Left renal pelvis (tissue), 4 donors: Measurements from ENCODE around the gene GTPBP2. TPM values are rescaled to one million over a fixed set of nuclear protein-coding genes. Genes with fewer than 3 reads are reported as not detected.

Source experiments
- DNase-seq, 4 donors: peaks; one replicate each; pipeline ENCODE4 v3.0.0-alpha.2; 2013; ENCODE audit warnings: low read depth in 4 of 4, low spot score in 3 of 4
- polyA plus RNA-seq, 4 donors: library from polyadenylated mRNA; unstranded; fragments of 120-200 nt; gene quantifications; one replicate each; pipeline ENCODE4 v1.2.1, GENCODE V29; 2013; ENCODE audit not compliant: insufficient read length in 4 of 4

Gene GTPBP2
- polyA plus RNA-seq, 4 donors = 41.1 to 60.9 (median 50.4) TPM

GRCh38 chr6:43582911-43583310 lies 46.2 kb downstream of the GTPBP2 start:
- DNase-seq = no peak

- DNase-seq = no peak
These were observed 49.9 kb downstream of the GTPBP2 start for GRCh38 chr6:43579171-43579570.

- no peak for DNase-seq
These were observed 50.3 kb downstream of the GTPBP2 start for GRCh38 chr6:43578748-43579147.

GRCh38 chr6:43575772-43576551 lies 53.1 kb downstream of the GTPBP2 start, which contains the start of the genes POLH and XPO5:
POLH (plus strand) TSS chr6:43576185; CDS start chr6:43582320, 6,135 bp downstream.
XPO5 (minus strand) TSS chr6:43576038; CDS start chr6:43575864, 174 bp downstream.
- DNase-seq = peak; percentile 68 to 81 (median 76)

- peak in 2 of 4 donors; percentile 18 to 32 for DNase-seq
These were observed 53.8 kb downstream of the GTPBP2 start for GRCh38 chr6:43575105-43575771.

- DNase-seq = no peak
These were observed 57.0 kb downstream of the GTPBP2 start for GRCh38 chr6:43572015-43572414.

GRCh38 chr6:43570876-43571441 lies 58.1 kb downstream of the GTPBP2 start:
- no peak for DNase-seq

Other genes starting within 250 kb of the GTPBP2 start
- gene ABCC10, start 201.7 kb downstream of the GTPBP2 start, polyA plus RNA-seq = 10 to 100 TPM; 15.9 to 29.7 (median 21.4) TPM
- 1 to 10 TPM; 1.1 to 1.8 (median 1.4) TPM for gene DLK2, start 173.7 kb downstream of the GTPBP2 start, polyA plus RNA-seq
- gene TJAP1, start 151.7 kb downstream of the GTPBP2 start, polyA plus RNA-seq = 10 to 100 TPM; 26.5 to 46.5 (median 33.3) TPM
- 1 to 10 TPM in 2 of 4 donors, under 1 TPM in 2; 0.25 to 1.2 (median 0.98) TPM for gene LRRC73, start 118.9 kb downstream of the GTPBP2 start, polyA plus RNA-seq
- 100 to 1,000 TPM; 126 to 150 (median 145) TPM for gene YIPF3, start 112.3 kb downstream of the GTPBP2 start, polyA plus RNA-seq
- 10 to 100 TPM; 24.6 to 43.6 (median 40.6) TPM for gene POLR1C, start 112.2 kb downstream of the GTPBP2 start, polyA plus RNA-seq
- gene XPO5, start 53.2 kb downstream of the GTPBP2 start, polyA plus RNA-seq = 10 to 100 TPM; 29.2 to 53.9 (median 49.5) TPM
- gene POLH, start 53.1 kb downstream of the GTPBP2 start, polyA plus RNA-seq = 10 to 100 TPM; 18.6 to 26.9 (median 20.4) TPM
- gene MAD2L1BP, start 6.6 kb upstream of the GTPBP2 start, polyA plus RNA-seq = 10 to 100 TPM; 18.5 to 28.7 (median 25.2) TPM
- 1 to 10 TPM; 1.0 to 2.1 (median 1.3) TPM for gene RSPH9, start 15.8 kb upstream of the GTPBP2 start, polyA plus RNA-seq
- gene MRPS18A, start 58.5 kb upstream of the GTPBP2 start, polyA plus RNA-seq = 10 to 100 TPM; 38.3 to 50.1 (median 44.8) TPM
- gene VEGFA, start 140.9 kb upstream of the GTPBP2 start, polyA plus RNA-seq = 100 to 1,000 TPM; 106 to 336 (median 279) TPM